Right atrium auricular region (tissue), 2 donors: Measurements from ENCODE around the gene ELOB. TPM values are rescaled to one million over a fixed set of nuclear protein-coding genes. Genes with fewer than 3 reads are reported as not detected.

ENCODE experiments used
- DNase-seq: peaks from one replicate; pipeline ENCODE4 v3.0.0-alpha.2; 2019; ENCODE audit warnings: low spot score
- H3K27ac ChIP-seq, 2 donors: fragments of 200-600 bp; sonication (generic); 1 replicate in 1 of 2; 2 replicates in 1 of 2; pipeline ENCODE4 v1.5.1; 2016 to 2019
- H3K27me3 ChIP-seq, 2 donors: fragments of 200-600 bp; sonication (generic); one replicate each; pipeline versions ENCODE4 v1.5.1 to v1.6.0; 2017 to 2019
- H3K36me3 ChIP-seq: fragments of 200-600 bp; sonication (generic); one replicate; pipeline ENCODE4 v1.5.1; 2016
- H3K4me1 ChIP-seq, 2 donors: fragments of 200-600 bp; sonication (generic); one replicate each; pipeline versions ENCODE4 v1.5.1 to v1.6.0; 2017 to 2019
- H3K4me3 ChIP-seq, 2 donors: fragments of 200-600 bp; sonication (generic); 1 replicate in 1 of 2; 2 replicates in 1 of 2; pipeline ENCODE4 v1.5.1; 2017 to 2019; ENCODE audit warnings: mild to moderate bottlenecking in 1 of 2, moderate library complexity in 1 of 2
- H3K9me3 ChIP-seq, 2 donors: fragments of 200-600 bp; sonication (generic); one replicate each; pipeline ENCODE4 v1.5.1; 2019
- CTCF ChIP-seq, 2 donors: fragments of 200-600 bp; sonication (generic); IDR thresholded peaks; one replicate each; pipeline ENCODE4 v1.5.1; 2019; ENCODE audit warnings: antibody characterized with exemption in 2 of 2
- total RNA-seq, 2 donors: library from RNA; depleted of rRNA; stranded (reverse); fragments of >200 nt; gene quantifications; one replicate each; pipeline ENCODE4 v1.1.0, GENCODE V29; 2016

The ELOB gene
- total RNA-seq, 2 donors from 2014 or later: 408 to 856 TPM

GRCh38 chr16:2764718-2765117 lies 12.4 kb downstream of the ELOB start:
- Histone ChIP-seq H3K27me3 (no peaks in the 10 kb centered on the region), H3K4me1 (peaks cover 0 to 20% of the 10 kb centered on the region in 2 donors), H3K9me3 (no peaks in the 10 kb centered on the region), H3K27ac (no peak overlapping the region), H3K36me3 (peaks cover 100% of the 10 kb centered on the region), H3K4me3 (no peak overlapping the region)
- no peak for DNase-seq
- TF ChIP-seq CTCF (IDR thresholded peaks at IDR 0.05): no peak

GRCh38 chr16:2763173-2763572 lies 13.9 kb downstream of the ELOB start:
- Histone ChIP-seq H3K4me1 (peaks cover 0 to 18% of the 10 kb centered on the region in 2 donors), H3K36me3 (peaks cover 100% of the 10 kb centered on the region), H3K4me3 (no peak overlapping the region), H3K27ac (no peak overlapping the region), H3K9me3 (no peaks in the 10 kb centered on the region), H3K27me3 (no peaks in the 10 kb centered on the region)
- DNase-seq: no peak
- TF ChIP-seq CTCF (IDR thresholded peaks at IDR 0.05): no peak

- no peak for DNase-seq
- H3K4me1 ChIP-seq: peaks cover 0 to 14% of the 10 kb centered on the region in 2 donors
- peaks cover 100% of the 10 kb centered on the region for H3K36me3 ChIP-seq
- no peaks in the 10 kb centered on the region for H3K9me3 ChIP-seq
- no peak for TF ChIP-seq CTCF (IDR thresholded peaks at IDR 0.05)
- no peak overlapping the region for H3K27ac ChIP-seq
- no peaks in the 10 kb centered on the region for H3K27me3 ChIP-seq
- H3K4me3 ChIP-seq: no peak overlapping the region
Observed at GRCh38 chr16:2762711-2763110, 14.4 kb downstream of the ELOB start.

GRCh38 chr16:2761886-2762583 lies 15.0 kb downstream of the ELOB start:
- no peak for TF ChIP-seq CTCF (IDR thresholded peaks at IDR 0.05)
- DNase-seq: no peak
- Histone ChIP-seq H3K4me1 (peaks cover 0 to 14% of the 10 kb centered on the region in 2 donors), H3K9me3 (no peaks in the 10 kb centered on the region), H3K27ac (no peak overlapping the region), H3K27me3 (no peaks in the 10 kb centered on the region), H3K4me3 (no peak overlapping the region), H3K36me3 (peaks cover 100% of the 10 kb centered on the region)

- peaks cover 98% of the 10 kb centered on the region for H3K36me3 ChIP-seq
- H3K9me3 ChIP-seq: no peaks in the 10 kb centered on the region
- H3K27ac ChIP-seq: no peak overlapping the region
- no peak overlapping the region for H3K4me3 ChIP-seq
- peaks cover 0 to 16% of the 10 kb centered on the region in 2 donors for H3K4me1 ChIP-seq
- no peak for DNase-seq
- TF ChIP-seq CTCF (IDR thresholded peaks at IDR 0.05): no peak
- no peaks in the 10 kb centered on the region for H3K27me3 ChIP-seq
Observed at GRCh38 chr16:2761472-2761871, 15.6 kb downstream of the ELOB start.

GRCh38 chr16:2757344-2757743 lies 19.7 kb downstream of the ELOB start:
- no peak overlapping the region for H3K4me3 ChIP-seq
- no peaks in the 10 kb centered on the region for H3K27me3 ChIP-seq
- no peaks in the 10 kb centered on the region for H3K9me3 ChIP-seq
- H3K36me3 ChIP-seq: peaks cover 56% of the 10 kb centered on the region
- peaks cover 0 to 45% of the 10 kb centered on the region in 2 donors for H3K4me1 ChIP-seq
- no peak for DNase-seq
- no peak overlapping the region for H3K27ac ChIP-seq
- no peak for TF ChIP-seq CTCF (IDR thresholded peaks at IDR 0.05)
